Measurements from ENCODE around the gene GFRA1. TPM values are rescaled to one million over a fixed set of nuclear protein-coding genes. Genes with fewer than 3 reads are reported as not detected.

Gene GFRA1
- total RNA-seq, 1 donor from 2014 or later, result 14.0 TPM

- Mint-ChIP-seq H3K4me1 (peaks cover 13% of the 10 kb centered on the region), H3K27me3 (ENCODE audit: insufficient read depth, low read depth) (no peaks in the 10 kb centered on the region), H3K4me3 (no peak overlapping the region), H3K36me3 (no peaks in the 10 kb centered on the region), H3K9me3 (peaks cover 2% of the 10 kb centered on the region), H3K27ac (no peak overlapping the region)
- H3F3A ChIP-seq (ENCODE audit: low read depth), result no peaks in the 10 kb centered on the region
- H3K4me1 ChIP-seq, result peaks cover 10% of the 10 kb centered on the region
- H3K79me2 ChIP-seq (ENCODE audit: low read depth), result no peaks in the 10 kb centered on the region
- H3K27ac ChIP-seq, result no peak overlapping the region
- H3K4me3 ChIP-seq, result no peak overlapping the region
- no peak overlapping the region for H2AFZ ChIP-seq (replicated peaks)
- DNase-seq (ENCODE audit: low spot score), result no peak
- H3K27me3 ChIP-seq, result no peaks in the 10 kb centered on the region
- no peaks in the 10 kb centered on the region for H3K9me3 ChIP-seq (ENCODE audit: low read depth)
- H3K4me2 ChIP-seq, result no peak overlapping the region
- no peaks in the 10 kb centered on the region for H4K20me1 ChIP-seq (ENCODE audit: low read depth)
- no peaks in the 10 kb centered on the region for H3K36me3 ChIP-seq
- no peak for TF ChIP-seq EZH2 (IDR thresholded peaks at IDR 0.05)
- no peak for TF ChIP-seq EZH2phosphoT487 (IDR thresholded peaks at IDR 0.05)
- TF ChIP-seq, protein P1, sequence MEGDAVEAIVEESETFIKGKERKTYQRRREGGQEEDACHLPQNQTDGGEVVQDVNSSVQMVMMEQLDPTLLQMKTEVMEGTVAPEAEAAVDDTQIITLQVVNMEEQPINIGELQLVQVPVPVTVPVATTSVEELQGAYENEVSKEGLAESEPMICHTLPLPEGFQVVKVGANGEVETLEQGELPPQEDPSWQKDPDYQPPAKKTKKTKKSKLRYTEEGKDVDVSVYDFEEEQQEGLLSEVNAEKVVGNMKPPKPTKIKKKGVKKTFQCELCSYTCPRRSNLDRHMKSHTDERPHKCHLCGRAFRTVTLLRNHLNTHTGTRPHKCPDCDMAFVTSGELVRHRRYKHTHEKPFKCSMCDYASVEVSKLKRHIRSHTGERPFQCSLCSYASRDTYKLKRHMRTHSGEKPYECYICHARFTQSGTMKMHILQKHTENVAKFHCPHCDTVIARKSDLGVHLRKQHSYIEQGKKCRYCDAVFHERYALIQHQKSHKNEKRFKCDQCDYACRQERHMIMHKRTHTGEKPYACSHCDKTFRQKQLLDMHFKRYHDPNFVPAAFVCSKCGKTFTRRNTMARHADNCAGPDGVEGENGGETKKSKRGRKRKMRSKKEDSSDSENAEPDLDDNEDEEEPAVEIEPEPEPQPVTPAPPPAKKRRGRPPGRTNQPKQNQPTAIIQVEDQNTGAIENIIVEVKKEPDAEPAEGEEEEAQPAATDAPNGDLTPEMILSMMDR (IDR thresholded peaks at IDR 0.05), result no peak
- H3K9ac ChIP-seq, result no peak overlapping the region
Measured at GRCh38 chr10:116311706-116312490, 38.9 kb upstream of the GFRA1 start.

- H3K4me1 ChIP-seq, result peaks cover 1% of the 10 kb centered on the region
- no peak overlapping the region for H3K4me2 ChIP-seq
- H3K9me3 Mint-ChIP-seq, result peaks cover 2% of the 10 kb centered on the region
- no peaks in the 10 kb centered on the region for H3K9me3 ChIP-seq (ENCODE audit: low read depth)
- no peaks in the 10 kb centered on the region for H3K27me3 Mint-ChIP-seq (ENCODE audit: insufficient read depth, low read depth)
- H3K4me3 Mint-ChIP-seq, result no peak overlapping the region
- no peaks in the 10 kb centered on the region for H3F3A ChIP-seq (ENCODE audit: low read depth)
- DNase-seq (ENCODE audit: low spot score), result no peak
- H3K27ac Mint-ChIP-seq, result no peak overlapping the region
- H3K27ac ChIP-seq, result no peak overlapping the region
- H2AFZ ChIP-seq (replicated peaks), result no peak overlapping the region
- no peaks in the 10 kb centered on the region for H3K36me3 ChIP-seq
- no peaks in the 10 kb centered on the region for H4K20me1 ChIP-seq (ENCODE audit: low read depth)
- H3K36me3 Mint-ChIP-seq, result no peaks in the 10 kb centered on the region
- TF ChIP-seq EZH2phosphoT487 (IDR thresholded peaks at IDR 0.05) (no peak), EZH2 (IDR thresholded peaks at IDR 0.05) (no peak)
- TF ChIP-seq, protein P1 (IDR thresholded peaks at IDR 0.05), result no peak
- peaks cover 6% of the 10 kb centered on the region for H3K4me1 Mint-ChIP-seq
- no peak overlapping the region for H3K9ac ChIP-seq
- H3K4me3 ChIP-seq, result no peak overlapping the region
- H3K27me3 ChIP-seq, result no peaks in the 10 kb centered on the region
- H3K79me2 ChIP-seq (ENCODE audit: low read depth), result no peaks in the 10 kb centered on the region
Measured at GRCh38 chr10:116311016-116311415, 38.0 kb upstream of the GFRA1 start.

GRCh38 chr10:116307455-116307854 is 34.4 kb upstream of the GFRA1 start:
- no peaks in the 10 kb centered on the region for H4K20me1 ChIP-seq (ENCODE audit: low read depth)
- no peaks in the 10 kb centered on the region for H3K27me3 Mint-ChIP-seq (ENCODE audit: insufficient read depth, low read depth)
- H3K27ac Mint-ChIP-seq, result no peak overlapping the region
- H3K36me3 ChIP-seq, result no peaks in the 10 kb centered on the region
- no peaks in the 10 kb centered on the region for H3K9me3 Mint-ChIP-seq
- no peak for DNase-seq (ENCODE audit: low spot score)
- peaks cover 3% of the 10 kb centered on the region for H3K4me1 Mint-ChIP-seq
- H3K27ac ChIP-seq, result no peak overlapping the region
- no peak overlapping the region for H3K4me3 Mint-ChIP-seq
- H3K36me3 Mint-ChIP-seq, result no peaks in the 10 kb centered on the region
- TF ChIP-seq EZH2 (IDR thresholded peaks at IDR 0.05) (no peak), EZH2phosphoT487 (IDR thresholded peaks at IDR 0.05) (no peak)
- TF ChIP-seq, protein P1 (IDR thresholded peaks at IDR 0.05), result no peak
- H3K9ac ChIP-seq, result no peak overlapping the region
- H3F3A ChIP-seq (ENCODE audit: low read depth), result no peaks in the 10 kb centered on the region
- no peaks in the 10 kb centered on the region for H3K9me3 ChIP-seq (ENCODE audit: low read depth)
- no peaks in the 10 kb centered on the region for H3K79me2 ChIP-seq (ENCODE audit: low read depth)
- no peak overlapping the region for H3K4me2 ChIP-seq
- H3K4me3 ChIP-seq, result no peak overlapping the region
- no peaks in the 10 kb centered on the region for H3K27me3 ChIP-seq
- H2AFZ ChIP-seq (replicated peaks), result no peak overlapping the region
- H3K4me1 ChIP-seq, result no peaks in the 10 kb centered on the region
